ENCODE results near the gene MZT1.
"Not testable (repeated sequence)": the region's sequence is repeated elsewhere in the genome, so short reads cannot be mapped to it uniquely, and the experiment has no call there.

Gene MZT1

GRCh38 chr13:72727417-72728289, at the start of gene MZT1, which contains the start of gene BORA:
Gene MZT1, minus strand, starts transcription at chr13:72727629. Its CDS starts 27 bp downstream, at chr13:72727602.
Gene BORA, plus strand, starts transcription at chr13:72727923. Its CDS starts 1,018 bp downstream, at chr13:72728941.
- peak; percentile 90 for DNase-seq (ENCODE audit: low read depth, low spot score)
- no peak within 1 kb of the TSS for H3K27ac ChIP-seq

GRCh38 chr13:72774019-72774418, 46.6 kb upstream of the MZT1 start:
- DNase-seq (ENCODE audit: low read depth, low spot score): peak; percentile 45
- peak overlapping the region; percentile 17 for H3K27ac ChIP-seq

- no peak for DNase-seq (ENCODE audit: low read depth, low spot score)
Measured at GRCh38 chr13:72763411-72763810, 36.0 kb upstream of the MZT1 start.

GRCh38 chr13:72760189-72760588, 32.8 kb upstream of the MZT1 start:
- no peak for DNase-seq (ENCODE audit: low read depth, low spot score)
- H3K27ac ChIP-seq: no peak overlapping the region

More at GRCh38 chr13:72763411-72763810, 36.0 kb upstream of the MZT1 start:
- H3K27ac ChIP-seq: no peak overlapping the region

GRCh38 chr13:72757792-72758535, 30.5 kb upstream of the MZT1 start:
- no peak for DNase-seq (ENCODE audit: low read depth, low spot score)
- H3K27ac ChIP-seq: peak overlapping the region; percentile 3

GRCh38 chr13:72754111-72754510, 26.7 kb upstream of the MZT1 start:
- DNase-seq (ENCODE audit: low read depth, low spot score): no peak
- H3K27ac ChIP-seq: peak overlapping the region; percentile 19

- H3K27ac ChIP-seq: no peak overlapping the region
- DNase-seq (ENCODE audit: low read depth, low spot score): no peak
Measured at GRCh38 chr13:72751220-72751619, 23.8 kb upstream of the MZT1 start.

GRCh38 chr13:72745260-72745659, 17.8 kb upstream of the MZT1 start:
- no peak overlapping the region for H3K27ac ChIP-seq
- DNase-seq (ENCODE audit: low read depth, low spot score): no peak

- H3K27ac ChIP-seq: no peak overlapping the region
- DNase-seq (ENCODE audit: low read depth, low spot score): no peak
Measured at GRCh38 chr13:72740015-72740414, 12.6 kb upstream of the MZT1 start.

GRCh38 chr13:72737033-72737432, 9.6 kb upstream of the MZT1 start:
- DNase-seq (ENCODE audit: low read depth, low spot score): no peak

GRCh38 chr13:72728290-72728605, 819 bp upstream of the MZT1 start:
- H3K27ac ChIP-seq: no peak overlapping the region
- no peak for DNase-seq (ENCODE audit: low read depth, low spot score)

More at GRCh38 chr13:72737033-72737432, 9.6 kb upstream of the MZT1 start:
- H3K27ac ChIP-seq: no peak overlapping the region

GRCh38 chr13:72726726-72727416, 558 bp downstream of the MZT1 start:
- DNase-seq (ENCODE audit: low read depth, low spot score): no peak
- no peak overlapping the region for H3K27ac ChIP-seq

- H3K27ac ChIP-seq; DNase-seq (ENCODE audit: low read depth, low spot score): not testable (repeated sequence)
Measured at GRCh38 chr13:72726185-72726584, 1.2 kb downstream of the MZT1 start.

GRCh38 chr13:72716776-72717175, 10.7 kb downstream of the MZT1 start:
- H3K27ac ChIP-seq: no peak overlapping the region
- no peak for DNase-seq (ENCODE audit: low read depth, low spot score)

- DNase-seq (ENCODE audit: low read depth, low spot score): no peak
- no peak overlapping the region for H3K27ac ChIP-seq
Measured at GRCh38 chr13:72700509-72700908, 26.9 kb downstream of the MZT1 start.

GRCh38 chr13:72698164-72698563, 29.3 kb downstream of the MZT1 start:
- DNase-seq (ENCODE audit: low read depth, low spot score): no peak
- H3K27ac ChIP-seq: no peak overlapping the region

GRCh38 chr13:72696579-72696978, 30.9 kb downstream of the MZT1 start:
- DNase-seq (ENCODE audit: low read depth, low spot score): no peak
- no peak overlapping the region for H3K27ac ChIP-seq

GRCh38 chr13:72694314-72694713, 33.1 kb downstream of the MZT1 start:
- no peak for DNase-seq (ENCODE audit: low read depth, low spot score)
- no peak overlapping the region for H3K27ac ChIP-seq

GRCh38 chr13:72693832-72694231, 33.6 kb downstream of the MZT1 start:
- no peak overlapping the region for H3K27ac ChIP-seq
- no peak for DNase-seq (ENCODE audit: low read depth, low spot score)

GRCh38 chr13:72692884-72693514, 34.4 kb downstream of the MZT1 start:
- DNase-seq (ENCODE audit: low read depth, low spot score): no peak
- H3K27ac ChIP-seq: no peak overlapping the region
